ENCODE data around the gene KIAA1549. TPM values are rescaled to one million over a fixed set of nuclear protein-coding genes. Genes with fewer than 3 reads are reported as not detected.

Gene KIAA1549
- total and polyA plus RNA-seq, 2 of the 8 experiments (the other 6 are each of a cell fraction or from before 2014, with no cell fraction given): 6.5 to 17.3 TPM

GRCh38 chr7:138834583-138834982 lies 146.6 kb downstream of the KIAA1549 start (continued):
- TF ChIP-seq BACH1 (IDR thresholded peaks at IDR 0.05; ENCODE audit: low read length) (no peak), TBP (IDR thresholded peaks at IDR 0.05; ENCODE audit: low read depth, low read length) (no peak), EGR1 (IDR thresholded peaks at IDR 0.05; ENCODE audit: borderline replicate concordance, low read depth, low read length) (no peak), USF2 (IDR thresholded peaks at IDR 0.05; ENCODE audit: low read length) (no peak), ASH2L (IDR thresholded peaks at IDR 0.05; ENCODE audit: low read length) (no peak)

Data from H1 (cell line).